Upper lobe of right lung (tissue), 1 donor: ENCODE measurements around the gene ACCSL. TPM values are rescaled to one million over a fixed set of nuclear protein-coding genes. Genes with fewer than 3 reads are reported as not detected.

Source experiments
- ATAC-seq: fragments of 200-7000 bp; cut with Tn5 transposase; one replicate; pipeline ENCODE4 v1.9.1; 2020; ENCODE audit warnings: mild to moderate bottlenecking, moderate library complexity
- DNase-seq: peaks from one replicate; pipeline ENCODE4 v3.0.0-alpha.2; 2020
- H3K27ac ChIP-seq: fragments of 200-600 bp; one replicate; pipeline ENCODE4 v1.8.0; 2022
- H3K27me3 ChIP-seq: fragments of 200-600 bp; one replicate; pipeline ENCODE4 v1.8.0; 2022; ENCODE audit warnings: mild to moderate bottlenecking
- H3K36me3 ChIP-seq: fragments of 200-600 bp; one replicate; pipeline ENCODE4 v1.8.0; 2022
- H3K4me1 ChIP-seq: fragments of 200-600 bp; one replicate; pipeline ENCODE4 v1.8.0; 2022
- H3K4me3 ChIP-seq: fragments of 200-600 bp; one replicate; pipeline ENCODE4 v1.8.0; 2022; ENCODE audit warnings: mild to moderate bottlenecking
- H3K9me3 ChIP-seq: fragments of 200-600 bp; one replicate; pipeline ENCODE4 v1.8.0; 2022
- CTCF ChIP-seq: fragments of 200-600 bp; IDR thresholded peaks from one replicate; pipeline ENCODE4 v1.8.0; 2022; ENCODE audit warnings: antibody characterized with exemption
- intact Hi-C: fragments of 100-400 bp; cut with DNase I; formaldehyde crosslinking; loops from one replicate; pipeline ENCODE4 v1.11.0; 2022
- total RNA-seq: library from RNA; stranded (reverse); fragmentation: NEBNext Ultra II Directional; extraction: Animal tissue kit (Norgen Biotek cat#: 25700); gene quantifications from one replicate; pipeline ENCODE4 v1.2.1, GENCODE V29; 2021
- donor health status: DM: no; HTN: yes; CAD: no; lungs with severe emphysema.

The ACCSL gene
- total RNA-seq, 1 donor from 2014 or later: not detected

- TF ChIP-seq CTCF: no peak
- DNase-seq (no peak), ATAC-seq (no peak)
- Histone ChIP-seq H3K9me3 (no peaks in the 10 kb centered on the region), H3K4me1 (no peaks in the 10 kb centered on the region), H3K36me3 (peaks cover 6% of the 10 kb centered on the region), H3K27me3 (no peaks in the 10 kb centered on the region), H3K4me3 (no peak overlapping the region), H3K27ac (no peak overlapping the region)
- intact Hi-C loops: no loop called here
Measured at GRCh38 chr11:44068180-44068579, 20.4 kb downstream of the ACCSL start.

GRCh38 chr11:44071157-44071556, 23.4 kb downstream of the ACCSL start:
- Histone ChIP-seq H3K4me3 (no peak overlapping the region), H3K27me3 (no peaks in the 10 kb centered on the region), H3K4me1 (no peaks in the 10 kb centered on the region), H3K36me3 (peaks cover 6% of the 10 kb centered on the region), H3K9me3 (no peaks in the 10 kb centered on the region), H3K27ac (no peak overlapping the region)
- ATAC-seq (no peak), DNase-seq (no peak)
- no peak for TF ChIP-seq CTCF
- intact Hi-C loops: no loop called here

- DNase-seq: no peak
- H3K36me3 ChIP-seq: peaks cover 10% of the 10 kb centered on the region
Measured at GRCh38 chr11:44072757-44073658, 25.2 kb downstream of the ACCSL start.

GRCh38 chr11:44078794-44079193, 31.0 kb downstream of the ACCSL start:
- H3K4me1 ChIP-seq: no peaks in the 10 kb centered on the region
- intact Hi-C loops: no loop called here
- H3K9me3 ChIP-seq: no peaks in the 10 kb centered on the region
- no peak overlapping the region for H3K27ac ChIP-seq
- peaks cover 16% of the 10 kb centered on the region for H3K36me3 ChIP-seq
- no peak for ATAC-seq
- H3K4me3 ChIP-seq: no peak overlapping the region
- TF ChIP-seq CTCF: no peak
- H3K27me3 ChIP-seq: no peaks in the 10 kb centered on the region
- no peak for DNase-seq

More at GRCh38 chr11:44072757-44073658, 25.2 kb downstream of the ACCSL start:
- Histone ChIP-seq H3K4me1 (no peaks in the 10 kb centered on the region), H3K4me3 (no peak overlapping the region), H3K27me3 (no peaks in the 10 kb centered on the region), H3K27ac (no peak overlapping the region), H3K9me3 (no peaks in the 10 kb centered on the region)
- TF ChIP-seq CTCF: no peak
- ATAC-seq: no peak
- intact Hi-C loops: no loop called here

GRCh38 chr11:44079376-44079775, 31.6 kb downstream of the ACCSL start:
- DNase-seq: no peak
- Histone ChIP-seq H3K4me1 (no peaks in the 10 kb centered on the region), H3K27ac (no peak overlapping the region), H3K4me3 (no peak overlapping the region), H3K27me3 (no peaks in the 10 kb centered on the region), H3K36me3 (peaks cover 16% of the 10 kb centered on the region), H3K9me3 (no peaks in the 10 kb centered on the region)
- intact Hi-C loops: no loop called here
- no peak for ATAC-seq
- TF ChIP-seq CTCF: no peak
